DND-41 (cell line): Measurements from ENCODE around the gene ULBP1.
A peak's percentile ranks its signal among the peaks of the same experiment; 100 is the strongest.

ENCODE experiments used
- ATAC-seq: fragments of 200-7000 bp; cut with Tn5 transposase; 3 replicates; pipeline ENCODE4 v1.9.1; 2021; ENCODE audit warnings: low read depth; ENCODE audit not compliant: insufficient read depth
- DNase-seq: peaks from one replicate; pipeline ENCODE4 v3.0.0-alpha.2; 2020
- H2AFZ ChIP-seq: 2 replicates; pipeline ENCODE4 v1.6.0; 2012; ENCODE audit warnings: low read depth, low read length
- H3K27ac ChIP-seq: 2 replicates; pipeline ENCODE4 v1.5.1; 2012; ENCODE audit warnings: low read length, inconsistent platforms
- H3K27me3 ChIP-seq: fragments of 200-600 bp; sonication (generic); 2 replicates; pipeline ENCODE4 v1.6.0; 2012; ENCODE audit warnings: low read length, mild to moderate bottlenecking, inconsistent platforms; ENCODE audit not compliant: insufficient read depth, poor library complexity
- H3K36me3 ChIP-seq: 2 replicates; pipeline ENCODE4 v1.5.1; 2012; ENCODE audit warnings: low read length, inconsistent platforms; ENCODE audit not compliant: insufficient read depth
- H3K4me1 ChIP-seq: 2 replicates; pipeline ENCODE4 v1.5.1; 2012; ENCODE audit warnings: mild to moderate bottlenecking, low read length; ENCODE audit not compliant: insufficient read depth
- H3K4me2 ChIP-seq: 2 replicates; pipeline ENCODE4 v1.6.0; 2012; ENCODE audit warnings: mild to moderate bottlenecking, moderate library complexity, low read length, inconsistent platforms; ENCODE audit not compliant: insufficient read depth
- H3K4me3 ChIP-seq, 2 experiments: fragments of 200-600 bp in 1 of 2; shearing (Covaris generic) in 1 of 2; 2 replicates each; pipeline ENCODE4 v1.5.1; 2012 to 2016; ENCODE audit warnings: inconsistent platforms in 2 of 2, low read length in 2 of 2, mild to moderate bottlenecking in 2 of 2, low read depth in 1 of 2, moderate library complexity in 1 of 2
- H3K79me2 ChIP-seq: 2 replicates; pipeline ENCODE4 v1.6.0; 2012; ENCODE audit warnings: low read length, inconsistent platforms; ENCODE audit not compliant: insufficient read depth
- H3K9ac ChIP-seq: 2 replicates; pipeline ENCODE4 v1.6.0; 2012; ENCODE audit warnings: low read depth, mild to moderate bottlenecking, inconsistent platforms, low read length, moderate library complexity
- H3K9me3 ChIP-seq: 2 replicates; pipeline ENCODE4 v1.5.1; 2012; ENCODE audit warnings: low read length, moderate library complexity, mild to moderate bottlenecking, inconsistent platforms; ENCODE audit not compliant: insufficient read depth, severe bottlenecking
- H4K20me1 ChIP-seq: 2 replicates; pipeline ENCODE4 v1.6.0; 2012; ENCODE audit warnings: low read length; ENCODE audit not compliant: insufficient read depth
- EZH2 ChIP-seq: IDR thresholded peaks from 3 replicates; pipeline ENCODE4 v1.6.1; 2012; ENCODE audit warnings: borderline replicate concordance, low read depth, mild to moderate bottlenecking, moderate library complexity, low read length, inconsistent platforms; ENCODE audit not compliant: severe bottlenecking
- TF ChIP-seq, protein P1 (sequence below): IDR thresholded peaks from 2 replicates; pipeline ENCODE4 v1.5.1; 2012; ENCODE audit warnings: borderline replicate concordance, low read length, moderate library complexity, mild to moderate bottlenecking; ENCODE audit not compliant: poor library complexity, severe bottlenecking; ENCODE audit errors: extremely low read depth

ULBP1 gene

GRCh38 chr6:149939909-149940671 is 23.7 kb upstream of the ULBP1 start:
- ATAC-seq, result no peak
- Histone ChIP-seq H3K4me2 (no peak overlapping the region), H3K27ac (no peak overlapping the region)

DNA sequence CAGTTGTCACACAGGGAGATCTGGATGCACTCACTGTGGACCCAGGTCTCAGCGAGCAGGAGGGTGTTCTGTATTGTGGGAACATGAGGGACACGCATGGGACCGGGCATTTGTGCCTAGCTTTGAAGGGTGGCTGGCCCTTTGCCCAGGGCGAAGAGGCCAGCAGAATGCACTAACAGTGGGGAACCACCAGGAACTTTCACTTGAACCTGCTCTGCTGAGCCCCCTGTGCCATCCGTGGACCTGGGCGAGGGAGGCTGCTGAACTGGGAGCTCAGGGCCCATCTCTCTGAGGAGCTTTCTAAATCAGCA is 23.1 kb upstream of the ULBP1 start:
- no peak overlapping the region for H3K27ac ChIP-seq
- ATAC-seq, result no peak
- H3K4me1 ChIP-seq, result peaks cover 12% of the 10 kb centered on the region
- no peaks in the 10 kb centered on the region for H3K36me3 ChIP-seq
- no peaks in the 10 kb centered on the region; the same call in 1 of the 2 replicates for H3K79me2 ChIP-seq
- no peak overlapping the region for H2AFZ ChIP-seq
- H3K9me3 ChIP-seq, result no peaks in the 10 kb centered on the region
- no peak overlapping the region for H3K9ac ChIP-seq
- peaks cover 38% of the 10 kb centered on the region for H3K27me3 ChIP-seq
- 0 out of 2 replicates have a peak, but pooled peaks cover 3% of the 10 kb centered on the region for H4K20me1 ChIP-seq
- TF ChIP-seq, protein P1, sequence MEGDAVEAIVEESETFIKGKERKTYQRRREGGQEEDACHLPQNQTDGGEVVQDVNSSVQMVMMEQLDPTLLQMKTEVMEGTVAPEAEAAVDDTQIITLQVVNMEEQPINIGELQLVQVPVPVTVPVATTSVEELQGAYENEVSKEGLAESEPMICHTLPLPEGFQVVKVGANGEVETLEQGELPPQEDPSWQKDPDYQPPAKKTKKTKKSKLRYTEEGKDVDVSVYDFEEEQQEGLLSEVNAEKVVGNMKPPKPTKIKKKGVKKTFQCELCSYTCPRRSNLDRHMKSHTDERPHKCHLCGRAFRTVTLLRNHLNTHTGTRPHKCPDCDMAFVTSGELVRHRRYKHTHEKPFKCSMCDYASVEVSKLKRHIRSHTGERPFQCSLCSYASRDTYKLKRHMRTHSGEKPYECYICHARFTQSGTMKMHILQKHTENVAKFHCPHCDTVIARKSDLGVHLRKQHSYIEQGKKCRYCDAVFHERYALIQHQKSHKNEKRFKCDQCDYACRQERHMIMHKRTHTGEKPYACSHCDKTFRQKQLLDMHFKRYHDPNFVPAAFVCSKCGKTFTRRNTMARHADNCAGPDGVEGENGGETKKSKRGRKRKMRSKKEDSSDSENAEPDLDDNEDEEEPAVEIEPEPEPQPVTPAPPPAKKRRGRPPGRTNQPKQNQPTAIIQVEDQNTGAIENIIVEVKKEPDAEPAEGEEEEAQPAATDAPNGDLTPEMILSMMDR, result no peak
- no peak for TF ChIP-seq EZH2
- DNase-seq, result no peak
- H3K4me2 ChIP-seq, result no peak overlapping the region
- H3K4me3 ChIP-seq, result no peak overlapping the region

More at GRCh38 chr6:149939909-149940671, 23.7 kb upstream of the ULBP1 start:
- Histone ChIP-seq H3K36me3 (no peaks in the 10 kb centered on the region), H3K4me3 (no peak overlapping the region), H4K20me1 (0 out of 2 replicates have a peak, but pooled peaks cover 3% of the 10 kb centered on the region), H3K9me3 (no peaks in the 10 kb centered on the region), H2AFZ (no peak overlapping the region), H3K4me1 (peaks cover 12% of the 10 kb centered on the region), H3K9ac (no peak overlapping the region), H3K27me3 (peaks cover 43% of the 10 kb centered on the region), H3K79me2 (no peaks in the 10 kb centered on the region; the same call in 1 of the 2 replicates)
- no peak for DNase-seq
- TF ChIP-seq EZH2, result no peak
- TF ChIP-seq, protein P1, result no peak

GRCh38 chr6:149941583-149942460 is 21.9 kb upstream of the ULBP1 start, which contains the start of gene ULBP2:
TSS of gene ULBP2 (plus strand) at chr6:149942014. CDS start at chr6:149942073, 59 bp downstream.
- peak within 1 kb of the TSS; percentile 57 for H3K27ac ChIP-seq
- DNase-seq, result peak; percentile 87
- peak within 1 kb of the TSS; percentile 90 for H3K4me2 ChIP-seq
- peaks cover 29% of the 10 kb centered on the region for H3K27me3 ChIP-seq
- no peaks in the 10 kb centered on the region; the same call in 1 of the 2 replicates for H3K79me2 ChIP-seq
- peak within 1 kb of the TSS; percentile 65 for H3K9ac ChIP-seq
- peak within 1 kb of the TSS; percentile 90 for H2AFZ ChIP-seq
- H3K4me1 ChIP-seq, result peaks cover 12% of the 10 kb centered on the region
- H3K4me3 ChIP-seq, result peak within 1 kb of the TSS; percentile 39 to 89; a peak in 3 of 4 replicates
- TF ChIP-seq EZH2, result no peak
- TF ChIP-seq, protein P1, result no peak
- 0 out of 2 replicates have a peak, but pooled peaks cover 3% of the 10 kb centered on the region for H4K20me1 ChIP-seq
- no peaks in the 10 kb centered on the region for H3K9me3 ChIP-seq
- ATAC-seq, result peak; percentile 93
- no peaks in the 10 kb centered on the region for H3K36me3 ChIP-seq
